RWPE1 (cell line): ENCODE results near the gene G6PC3.
A peak's percentile ranks its signal among the peaks of the same experiment; 100 is the strongest.

Experiments
- CTCF ChIA-PET: fragments of 350-600 bp; sonication (Branson Sonifier 250); formaldehyde crosslinking; extraction: SDS; loops from one replicate; lab custom pipeline; 2021; lab: Yijun Ruan, JAX
- POLR2A ChIA-PET: fragments of 400-600 bp; formaldehyde crosslinking; extraction: SDS; loops from one replicate; lab custom pipeline; 2020; ENCODE audit warnings: antibody characterized with exemption; ENCODE audit not compliant: low non-redundant PET; lab: Yijun Ruan, JAX
- DNase-seq: peaks from one replicate; pipeline ENCODE4 v3.0.0; 2012; ENCODE audit warnings: low spot score
- H3K27ac ChIP-seq: fragments of 450-650 bp; 2 replicates; pipeline ENCODE4 v1.5.1; 2017
- CTCF ChIP-seq: fragments of 450-650 bp; conservative IDR thresholded peaks from 2 replicates; pipeline ENCODE4 v1.5.1; 2017; ENCODE audit warnings: low read depth, mild to moderate bottlenecking

The G6PC3 gene

GRCh38 chr17:44085908-44086307, 15.4 kb downstream of the G6PC3 start:
- POLR2A ChIA-PET: no interaction called here

GRCh38 chr17:44086364-44087311, 16.1 kb downstream of the G6PC3 start:
- DNase-seq: peak; percentile 97
- no peak for TF ChIP-seq CTCF
- H3K27ac ChIP-seq: peak overlapping the region; percentile 90
- ChIA-PET CTCF (interaction anchor here (0.6 to 1.6 kb wide), 3 partner anchors 27 to 54 kb away, joined by 3 to 5 read pairs (median 4); partner anchors contain the start of gene HDAC5), POLR2A (interaction anchor here (0.7 kb wide), 1 partner anchor 37 kb away, joined by 3 read pairs; the partner anchor contains the start of gene HDAC5)

More at GRCh38 chr17:44085908-44086307, 15.4 kb downstream of the G6PC3 start:
- DNase-seq: no peak
- CTCF ChIA-PET: no interaction called here
- H3K27ac ChIP-seq: peak overlapping the region; percentile 90
- TF ChIP-seq CTCF: no peak

GRCh38 chr17:44087319-44087718, 16.8 kb downstream of the G6PC3 start:
- ChIA-PET CTCF (interaction anchor here (0.6 to 1.6 kb wide), 5 partner anchors 26 to 935 kb away, joined by 3 to 5 read pairs (median 3); partner anchors contain the start of gene HDAC5), POLR2A (interaction anchor here (0.7 kb wide), 1 partner anchor 37 kb away, joined by 3 read pairs; the partner anchor contains the start of gene HDAC5)
- no peak for TF ChIP-seq CTCF
- DNase-seq: no peak
- peak overlapping the region; percentile 90 for H3K27ac ChIP-seq

- POLR2A ChIA-PET: no interaction called here
These were observed 17.7 kb downstream of the G6PC3 start for GRCh38 chr17:44088254-44088653.

GRCh38 chr17:44091200-44091997, 20.9 kb downstream of the G6PC3 start:
- POLR2A ChIA-PET: interaction anchor here (0.5 kb wide), 1 partner anchor 49 kb away, joined by 3 read pairs; no protein-coding TSS in a partner anchor
- no peak for DNase-seq
- CTCF ChIA-PET: interaction anchor here (0.9 kb wide), 1 partner anchor 16 kb away, joined by 3 read pairs; no protein-coding TSS in a partner anchor
- no peak for TF ChIP-seq CTCF
- H3K27ac ChIP-seq: peak overlapping the region; percentile 25

More at GRCh38 chr17:44088254-44088653, 17.7 kb downstream of the G6PC3 start:
- peak overlapping the region; percentile 90 for H3K27ac ChIP-seq
- CTCF ChIA-PET: interaction anchor here (1.1 kb wide), 1 partner anchor 27 kb away, joined by 3 read pairs; no protein-coding TSS in a partner anchor
- no peak for DNase-seq
- TF ChIP-seq CTCF: no peak
